CD4-positive, alpha-beta T cell treated with Interleukin-15 for 4 hours (primary cell): ENCODE results near the gene JAKMIP1.

Experiments used
- DNase-seq: peaks from one replicate; pipeline ENCODE4 v3.0.0-alpha.2; 2020; ENCODE audit warnings: low spot score

Gene JAKMIP1

GRCh38 chr4:6180841-6181631, 19.3 kb downstream of the JAKMIP1 start:
- peak; percentile 85 for DNase-seq

- peak; percentile 49 for DNase-seq
Observed at GRCh38 chr4:6179362-6179761, 21.0 kb downstream of the JAKMIP1 start.

- no peak for DNase-seq
Observed at GRCh38 chr4:6178757-6179156, 21.6 kb downstream of the JAKMIP1 start.

GRCh38 chr4:6177587-6178197, 22.7 kb downstream of the JAKMIP1 start:
- DNase-seq, result peak; percentile 63

DNA sequence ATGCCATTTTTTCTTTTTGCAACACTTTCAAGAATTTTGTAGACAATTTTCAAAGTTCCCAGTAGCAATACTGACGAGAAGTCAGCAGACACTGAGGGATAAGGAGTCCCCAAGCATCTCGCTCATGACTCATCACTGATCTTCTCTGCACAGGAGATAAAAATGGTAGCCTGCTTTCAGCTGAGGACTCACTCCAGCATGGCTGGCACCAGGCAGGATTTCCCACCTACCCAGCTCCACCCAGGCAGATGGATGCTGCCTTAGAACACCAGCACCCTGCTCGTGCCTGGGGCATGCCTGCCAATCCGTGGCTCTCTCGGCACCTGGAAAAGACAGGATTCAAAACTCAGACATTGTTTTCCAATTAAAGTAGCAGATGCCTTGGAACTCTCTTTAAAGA, 24.9 kb downstream of the JAKMIP1 start:
- DNase-seq, result no peak

- DNase-seq, result no peak
Observed at GRCh38 chr4:6172927-6173200, 27.5 kb downstream of the JAKMIP1 start.

DNA sequence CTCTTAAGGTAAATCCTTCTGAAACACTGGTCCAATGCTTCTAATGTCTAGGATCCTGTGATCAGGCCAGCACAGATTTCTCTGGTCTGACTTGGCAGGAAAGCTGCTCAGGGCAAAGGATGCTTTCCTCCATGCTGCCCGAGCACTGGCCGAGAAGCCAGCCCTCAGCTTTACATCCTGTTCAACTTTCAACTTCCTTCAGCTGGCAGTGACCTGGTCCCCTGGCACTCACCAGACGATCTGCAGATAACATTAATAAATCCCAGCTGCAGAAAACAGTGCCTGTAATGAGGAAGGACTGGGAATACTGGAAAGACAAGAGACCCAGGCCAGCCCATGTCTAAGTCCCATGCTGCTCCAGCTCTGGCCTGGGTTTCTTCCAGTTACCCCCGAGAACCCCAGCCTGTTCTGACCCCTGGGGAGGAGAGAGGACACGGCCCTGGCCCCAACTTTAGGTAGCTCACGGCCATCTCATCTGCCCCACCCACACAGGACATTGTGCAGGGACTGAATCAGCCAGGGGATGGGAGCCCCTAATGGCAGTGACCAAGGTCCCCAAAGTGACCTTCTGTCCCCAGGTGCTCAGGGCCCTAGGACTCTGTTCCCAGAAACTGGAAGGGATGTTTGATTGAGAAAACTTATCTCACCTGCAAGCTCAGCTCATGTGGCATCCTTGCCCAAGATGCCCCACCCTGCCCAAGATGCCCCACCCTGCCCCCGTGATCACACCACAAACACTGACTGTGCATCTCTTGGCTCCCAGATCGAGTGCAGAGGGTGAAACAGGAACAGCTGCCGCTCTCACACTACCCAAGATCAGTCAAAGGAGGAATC, 28.0 kb downstream of the JAKMIP1 start:
- peak; percentile 44 for DNase-seq

- no peak for DNase-seq
Observed at GRCh38 chr4:6169239-6169638, 31.1 kb downstream of the JAKMIP1 start.

DNA sequence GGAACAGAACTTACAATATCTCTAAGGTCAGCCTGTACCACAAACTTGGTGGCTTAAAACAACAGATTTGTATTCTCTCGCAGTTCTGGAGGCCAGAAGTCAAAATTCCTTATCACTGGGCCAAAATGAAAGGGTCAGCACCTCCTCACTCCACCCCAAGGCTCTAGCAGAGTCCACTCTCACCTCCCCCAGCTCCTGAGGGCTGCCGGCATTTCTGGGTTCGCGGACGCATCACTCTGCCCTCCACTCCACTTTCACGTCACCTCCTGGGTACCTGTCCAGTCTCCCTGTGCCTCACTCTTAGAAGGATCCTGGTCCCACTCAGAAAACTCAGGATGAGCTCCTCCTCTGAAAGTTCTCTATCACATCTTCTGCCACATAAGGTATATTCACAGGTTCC, 34.6 kb downstream of the JAKMIP1 start:
- DNase-seq, result no peak

DNA sequence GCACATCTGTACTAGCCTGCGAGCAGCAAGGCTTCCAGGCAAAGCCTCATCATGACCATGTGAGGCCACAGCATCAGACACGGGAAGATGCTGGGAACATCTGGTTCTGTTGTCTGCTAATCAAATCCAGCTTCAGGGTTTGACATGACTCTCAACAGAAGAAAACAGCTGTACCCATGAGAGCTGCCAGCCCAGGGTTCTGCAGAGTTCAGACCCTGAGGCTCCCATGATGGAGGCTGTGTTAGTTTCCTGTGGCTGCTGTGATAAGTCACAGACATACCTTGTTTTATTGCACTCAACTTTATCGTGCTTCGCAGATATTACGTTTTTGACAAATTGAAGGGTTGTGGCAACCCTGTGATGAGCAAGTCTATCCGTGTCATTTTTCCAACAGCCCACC, 37.5 kb downstream of the JAKMIP1 start:
- DNase-seq, result no peak

DNA sequence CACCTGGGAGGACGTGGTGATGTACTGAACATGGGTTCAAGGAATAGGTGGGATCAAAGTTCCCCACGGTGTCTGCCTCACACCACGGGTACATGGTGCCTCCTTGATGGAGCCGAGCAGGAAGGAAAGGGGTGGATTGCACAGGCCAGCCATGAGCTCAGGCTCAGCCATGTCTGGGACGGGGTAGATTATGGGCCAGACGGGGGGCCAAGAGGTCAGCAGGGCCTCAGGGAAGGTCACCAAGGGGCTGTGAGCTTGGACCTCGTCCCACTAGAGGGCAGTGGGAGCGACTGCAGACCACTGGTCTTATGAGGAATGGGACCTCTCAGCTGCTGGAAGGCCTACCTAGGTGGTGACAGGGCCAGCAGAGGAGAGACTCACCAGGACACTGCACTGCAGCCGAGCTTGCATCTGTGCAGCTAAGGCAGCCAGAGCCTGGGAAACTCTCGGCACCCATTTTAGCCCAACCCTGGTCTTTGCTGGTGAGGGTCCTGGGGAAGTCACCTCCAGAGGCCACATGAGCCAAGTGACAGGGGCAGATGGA, 38.4 kb downstream of the JAKMIP1 start:
- no peak for DNase-seq

- no peak for DNase-seq
Observed at GRCh38 chr4:6160536-6160935, 39.8 kb downstream of the JAKMIP1 start.

DNA sequence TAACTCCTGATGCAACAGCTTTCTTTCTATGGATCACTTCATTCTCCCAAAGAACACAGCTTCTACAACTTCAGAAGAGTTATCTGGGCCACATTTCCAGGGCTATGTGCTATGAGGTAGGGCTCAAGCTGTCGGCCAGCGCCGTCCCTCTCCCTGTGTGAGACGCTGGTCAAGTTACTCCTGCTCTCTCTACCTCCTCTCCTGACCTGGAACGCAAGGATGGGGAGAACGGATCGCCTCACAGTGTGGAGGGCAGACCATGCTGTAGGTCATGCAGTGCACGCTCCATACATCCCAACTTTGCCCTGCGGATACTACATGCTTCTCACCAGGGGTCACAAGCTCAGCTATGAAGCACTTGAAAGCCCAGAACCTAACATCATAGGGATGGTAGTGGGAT, 42.4 kb downstream of the JAKMIP1 start:
- no peak for DNase-seq

DNA sequence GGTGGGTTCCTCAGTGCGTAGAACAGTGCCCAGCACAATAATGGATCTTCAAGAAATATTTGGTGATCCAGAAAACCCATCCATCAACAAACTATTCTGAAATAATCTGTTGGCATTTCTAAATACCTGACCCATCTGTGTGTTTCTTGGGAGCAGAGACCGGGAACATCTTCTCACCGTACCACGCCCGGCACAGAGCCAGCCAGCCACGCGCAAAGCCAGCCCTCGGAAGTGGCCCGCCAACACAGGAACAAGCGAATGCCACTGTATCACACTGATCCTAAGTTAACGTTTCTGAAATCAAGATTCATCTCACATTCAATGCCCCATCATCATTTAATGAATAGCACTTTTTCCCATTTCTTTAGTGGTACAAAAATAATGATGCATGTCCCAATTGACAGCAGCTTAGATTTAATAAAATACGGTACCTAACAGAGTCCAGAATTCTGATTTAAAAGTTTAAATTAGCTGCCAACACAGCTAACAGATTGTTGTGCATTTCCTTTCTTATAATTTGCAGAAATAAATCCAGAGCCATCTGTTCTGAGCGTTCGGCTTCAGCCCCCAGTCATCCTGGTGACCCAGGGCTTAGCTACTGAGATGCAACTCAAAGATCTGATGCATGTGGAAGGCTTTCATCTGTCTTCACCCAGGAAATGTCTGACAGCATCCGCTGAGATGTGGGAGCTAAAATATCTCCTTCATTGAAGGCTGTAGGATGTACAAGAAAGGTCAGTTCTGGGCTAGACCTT, 44.2 kb downstream of the JAKMIP1 start:
- DNase-seq, result no peak

GRCh38 chr4:6154875-6155274, 45.5 kb downstream of the JAKMIP1 start:
- no peak for DNase-seq

GRCh38 chr4:6153874-6154273, 46.5 kb downstream of the JAKMIP1 start:
- no peak for DNase-seq

DNA sequence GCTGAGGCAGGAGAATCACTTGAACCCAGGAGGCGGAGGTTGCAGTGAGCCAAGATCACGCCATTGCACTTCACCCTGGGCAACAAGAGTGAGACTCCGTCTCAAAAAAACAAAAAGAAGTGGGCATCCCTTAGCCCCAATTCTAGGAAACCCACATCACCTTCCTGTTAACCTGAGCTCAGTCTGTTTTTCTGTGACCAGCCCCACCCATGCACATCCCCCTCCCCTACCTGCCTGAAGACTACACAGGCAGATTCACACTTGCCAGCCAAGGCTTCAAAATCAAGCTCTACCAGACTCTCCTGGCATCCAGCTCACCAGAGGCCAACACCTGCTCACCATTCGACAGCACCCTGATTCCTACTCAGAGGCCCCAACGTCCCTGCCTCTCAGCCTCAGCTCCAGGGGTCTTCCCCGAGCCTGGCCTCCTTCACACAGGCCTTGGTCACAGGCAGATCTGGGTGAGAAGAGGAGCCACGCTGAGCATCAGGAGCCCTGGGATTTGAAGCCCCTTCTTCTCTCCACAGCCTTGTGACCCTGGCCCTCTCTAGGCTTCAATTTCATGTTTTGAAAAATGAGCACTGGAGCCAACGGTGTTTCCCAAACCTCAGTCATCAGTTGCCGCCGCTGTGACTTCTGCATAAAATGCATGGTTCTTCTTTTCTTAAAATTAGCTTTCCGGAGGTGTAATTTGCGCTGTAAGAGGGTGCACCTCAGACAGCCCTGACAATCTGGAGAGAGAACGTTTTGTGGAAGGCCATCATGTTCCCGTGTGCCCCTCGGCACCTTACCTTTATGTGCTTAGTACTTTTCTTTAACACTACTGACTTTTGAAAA, 47.3 kb downstream of the JAKMIP1 start:
- peak; percentile 61 for DNase-seq

DNA sequence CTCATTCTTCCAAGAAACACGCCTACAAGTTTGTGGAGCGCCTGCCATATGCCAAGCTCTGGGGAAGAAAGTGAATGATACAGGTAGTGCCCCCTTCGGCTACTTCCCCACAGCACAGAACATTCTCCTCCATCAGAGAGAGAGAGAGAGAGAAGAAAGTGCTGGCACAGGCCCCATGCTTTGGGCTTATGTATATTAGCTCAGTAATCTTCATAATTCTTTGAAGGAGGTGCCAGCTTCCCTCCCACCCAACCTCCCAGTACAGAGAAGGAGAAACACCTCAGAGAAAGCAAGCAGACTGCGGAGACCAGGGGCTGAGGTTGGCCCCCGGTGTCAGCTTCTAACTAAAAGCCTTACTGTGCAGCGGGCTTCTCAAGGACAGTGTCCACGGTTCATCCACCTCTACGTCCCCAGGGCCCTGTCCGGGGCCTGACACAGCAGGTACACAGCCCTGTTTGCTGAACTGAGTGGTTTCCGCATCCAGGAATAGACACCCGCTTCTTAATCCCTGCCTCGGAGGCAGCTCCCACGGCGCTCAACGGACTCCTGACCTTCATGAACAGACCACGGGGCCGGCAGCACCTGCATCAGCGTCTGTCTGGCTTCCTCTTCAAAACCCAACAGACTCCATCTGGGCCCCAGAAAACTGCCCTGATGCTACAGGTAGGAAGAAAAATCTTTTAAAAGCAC, 50.2 kb downstream of the JAKMIP1 start:
- DNase-seq, result no peak

DNA sequence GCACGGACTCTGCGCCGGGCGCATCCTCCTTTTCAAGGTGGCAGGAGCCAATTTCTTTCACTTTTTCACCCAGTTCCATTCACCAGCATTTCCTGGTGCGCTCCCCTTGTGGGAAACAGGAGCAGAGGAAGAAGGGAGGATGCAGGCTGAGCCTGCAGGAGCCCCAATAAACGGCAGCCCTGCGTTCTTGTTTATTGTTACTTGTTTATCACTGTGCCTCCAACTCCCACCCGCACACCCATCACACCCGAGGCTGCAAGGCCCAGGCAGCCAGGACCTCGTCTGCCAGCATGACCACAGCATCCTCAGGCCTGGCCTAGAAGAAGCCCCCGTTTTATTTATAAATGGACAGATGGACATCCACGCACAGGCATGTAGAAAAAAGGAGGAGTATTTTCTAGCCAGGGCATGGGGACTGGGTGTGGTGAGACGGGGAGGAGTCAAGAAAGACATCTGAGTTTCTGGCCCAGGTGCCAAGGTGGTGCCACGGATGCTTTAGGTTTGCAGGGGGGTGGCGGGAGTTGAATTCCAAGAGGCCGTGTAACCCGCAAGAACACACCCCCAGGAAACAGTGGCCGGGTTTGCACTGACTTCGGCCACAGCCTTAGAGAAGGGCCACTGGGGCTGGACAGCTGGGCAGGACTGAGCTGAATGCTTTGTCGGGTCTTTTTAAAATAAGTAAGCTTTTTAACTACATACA, 51.7 kb downstream of the JAKMIP1 start:
- no peak for DNase-seq

DNA sequence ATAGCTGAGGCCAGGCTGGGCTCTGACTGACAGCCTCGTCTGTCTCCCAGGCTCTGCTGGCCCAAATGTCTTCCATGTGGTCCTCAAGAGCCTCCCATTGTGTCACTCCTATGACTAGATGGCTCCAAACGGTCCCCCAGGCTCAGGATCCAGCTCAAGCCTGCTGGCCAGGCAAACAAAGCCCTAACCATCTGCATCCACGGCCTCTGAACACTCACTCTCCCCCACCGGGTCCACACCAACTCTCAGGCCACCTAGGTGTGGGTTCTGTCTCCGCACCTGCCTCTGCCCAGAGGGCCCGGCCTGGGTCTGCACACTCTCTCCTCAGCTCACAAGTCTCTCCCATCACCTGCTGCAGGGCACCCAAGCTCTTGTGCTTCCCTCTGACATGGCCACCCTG, 52.9 kb downstream of the JAKMIP1 start:
- DNase-seq, result no peak
